ENCODE results near the gene KIAA1671. TPM values are rescaled to one million over a fixed set of nuclear protein-coding genes. Genes with fewer than 3 reads are reported as not detected.

The KIAA1671 gene
- total and polyA plus RNA-seq, 2 of the 4 experiments (the other 2 are of a cell fraction): 0.02 TPM; not detected in 1

DNA sequence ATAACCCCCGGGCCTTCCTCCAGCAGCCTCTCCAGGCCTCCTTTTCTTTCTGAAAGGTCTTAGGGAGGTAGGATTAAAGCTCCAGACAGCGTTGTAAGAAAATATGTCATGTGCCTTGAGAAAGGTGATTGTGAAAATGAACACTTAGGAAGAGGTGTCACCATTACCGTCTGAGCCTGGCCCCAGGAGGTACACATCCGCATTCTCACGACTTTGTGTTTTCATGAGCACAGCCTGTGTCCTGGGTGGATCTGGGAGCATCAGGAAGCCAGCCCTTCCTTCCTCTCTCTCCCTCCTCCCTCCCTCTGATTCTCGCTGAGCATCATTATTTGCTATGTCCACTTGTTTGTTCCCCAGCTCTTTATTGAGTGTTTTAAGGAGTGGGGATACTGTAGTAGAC lies 142.1 kb downstream of the KIAA1671 start:
- WGBS, 2 experiments (ENCODE audit: extremely low coverage in 2 of 2, insufficient read length in 1 of 2): no CpG with 5 or more reads among the region's 6 CpGs
- no peak overlapping the region for H3K56ac ChIP-seq (ENCODE audit: extremely low read depth, insufficient read depth, low read length)
- H4K8ac ChIP-seq (ENCODE audit: low read depth in 2 of 2, low read length in 2 of 2): no peak overlapping the region
- dilution Hi-C loops (cut with HindIII; ENCODE audit: low sequenced_read_pairs, unreplicated experiment) (no loop called here), in situ Hi-C loops (cut with MboI; ENCODE audit: low sequenced_read_pairs) (no loop called here), intact Hi-C loops (cut with micrococcal nuclease) (no loop called here)
- no peak overlapping the region for H3K4ac ChIP-seq (ENCODE audit: low read depth, low read length)
- no peak overlapping the region for H3K18ac ChIP-seq (ENCODE audit: low read depth, low read length)
- H3K9ac ChIP-seq (ENCODE audit: low read depth, low read length): no peak overlapping the region
- no peak overlapping the region for H3K27ac ChIP-seq (ENCODE audit: insufficient read depth, low read length)
- H4K5ac ChIP-seq (ENCODE audit: low read depth, low read length): no peak overlapping the region
- CTCF ChIA-PET: no interaction called here
- no peaks in the 10 kb centered on the region for H4K20me1 ChIP-seq (ENCODE audit: insufficient read depth, low read length)
- H3K14ac ChIP-seq (replicated peaks; ENCODE audit: low read depth, low read length): no peak overlapping the region
- DNase-seq (no peak), ATAC-seq (ENCODE audit: low read depth) (no peak)
- H2BK15ac ChIP-seq (ENCODE audit: low read depth, low read length): no peak overlapping the region
- H3K23ac ChIP-seq (ENCODE audit: low read depth, low read length): no peak overlapping the region
- H2BK5ac ChIP-seq (ENCODE audit: low read depth, low read length, poor library complexity, severe bottlenecking): no peak overlapping the region
- no peak overlapping the region for H2AFZ ChIP-seq (replicated peaks; ENCODE audit: low read length, poor library complexity)
- H2AK5ac ChIP-seq (ENCODE audit: low read depth, low read length): no peak overlapping the region
- TF ChIP-seq BHLHE40 (IDR thresholded peaks at IDR 0.05; ENCODE audit: low read depth, low read length) (no peak), NFE2L2 (IDR thresholded peaks at IDR 0.05; ENCODE audit: low read depth, low read length) (no peak), MXI1 (IDR thresholded peaks at IDR 0.05; ENCODE audit: borderline replicate concordance, low read depth, low read length) (no peak), RCOR1 (IDR thresholded peaks at IDR 0.05; ENCODE audit: insufficient replicate concordance, low read length) (no peak), MAFK (IDR thresholded peaks at IDR 0.05; ENCODE audit: low read depth, low read length) (no peak), RFX5 (IDR thresholded peaks at IDR 0.05; ENCODE audit: low read depth, low read length) (no peak), SMC3 (IDR thresholded peaks at IDR 0.05; ENCODE audit: low read depth, low read length) (no peak), FOS (IDR thresholded peaks at IDR 0.05; ENCODE audit: low read depth, low read length) (no peak), CEBPB (IDR thresholded peaks at IDR 0.05; ENCODE audit: low read depth, low read length) (no peak), RAD21 (IDR thresholded peaks at IDR 0.05; ENCODE audit: low read length) (no peak), MAZ (IDR thresholded peaks at IDR 0.05; ENCODE audit: borderline replicate concordance, low read depth, low read length) (no peak), CHD1 (IDR thresholded peaks at IDR 0.05; ENCODE audit: low read depth, low read length) (no peak), POLR2A (IDR thresholded peaks at IDR 0.05; ENCODE audit: low read depth, low read length) (no peak)
- TF ChIP-seq, protein P1, sequence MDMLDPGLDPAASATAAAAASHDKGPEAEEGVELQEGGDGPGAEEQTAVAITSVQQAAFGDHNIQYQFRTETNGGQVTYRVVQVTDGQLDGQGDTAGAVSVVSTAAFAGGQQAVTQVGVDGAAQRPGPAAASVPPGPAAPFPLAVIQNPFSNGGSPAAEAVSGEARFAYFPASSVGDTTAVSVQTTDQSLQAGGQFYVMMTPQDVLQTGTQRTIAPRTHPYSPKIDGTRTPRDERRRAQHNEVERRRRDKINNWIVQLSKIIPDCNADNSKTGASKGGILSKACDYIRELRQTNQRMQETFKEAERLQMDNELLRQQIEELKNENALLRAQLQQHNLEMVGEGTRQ (IDR thresholded peaks at IDR 0.05; ENCODE audit: low read depth, low read length): no peak
- TF ChIP-seq, protein P2, sequence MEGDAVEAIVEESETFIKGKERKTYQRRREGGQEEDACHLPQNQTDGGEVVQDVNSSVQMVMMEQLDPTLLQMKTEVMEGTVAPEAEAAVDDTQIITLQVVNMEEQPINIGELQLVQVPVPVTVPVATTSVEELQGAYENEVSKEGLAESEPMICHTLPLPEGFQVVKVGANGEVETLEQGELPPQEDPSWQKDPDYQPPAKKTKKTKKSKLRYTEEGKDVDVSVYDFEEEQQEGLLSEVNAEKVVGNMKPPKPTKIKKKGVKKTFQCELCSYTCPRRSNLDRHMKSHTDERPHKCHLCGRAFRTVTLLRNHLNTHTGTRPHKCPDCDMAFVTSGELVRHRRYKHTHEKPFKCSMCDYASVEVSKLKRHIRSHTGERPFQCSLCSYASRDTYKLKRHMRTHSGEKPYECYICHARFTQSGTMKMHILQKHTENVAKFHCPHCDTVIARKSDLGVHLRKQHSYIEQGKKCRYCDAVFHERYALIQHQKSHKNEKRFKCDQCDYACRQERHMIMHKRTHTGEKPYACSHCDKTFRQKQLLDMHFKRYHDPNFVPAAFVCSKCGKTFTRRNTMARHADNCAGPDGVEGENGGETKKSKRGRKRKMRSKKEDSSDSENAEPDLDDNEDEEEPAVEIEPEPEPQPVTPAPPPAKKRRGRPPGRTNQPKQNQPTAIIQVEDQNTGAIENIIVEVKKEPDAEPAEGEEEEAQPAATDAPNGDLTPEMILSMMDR (conservative IDR thresholded peaks at IDR 0.05; ENCODE audit: low read depth, low read length): no peak
- TF ChIP-seq, protein P3, sequence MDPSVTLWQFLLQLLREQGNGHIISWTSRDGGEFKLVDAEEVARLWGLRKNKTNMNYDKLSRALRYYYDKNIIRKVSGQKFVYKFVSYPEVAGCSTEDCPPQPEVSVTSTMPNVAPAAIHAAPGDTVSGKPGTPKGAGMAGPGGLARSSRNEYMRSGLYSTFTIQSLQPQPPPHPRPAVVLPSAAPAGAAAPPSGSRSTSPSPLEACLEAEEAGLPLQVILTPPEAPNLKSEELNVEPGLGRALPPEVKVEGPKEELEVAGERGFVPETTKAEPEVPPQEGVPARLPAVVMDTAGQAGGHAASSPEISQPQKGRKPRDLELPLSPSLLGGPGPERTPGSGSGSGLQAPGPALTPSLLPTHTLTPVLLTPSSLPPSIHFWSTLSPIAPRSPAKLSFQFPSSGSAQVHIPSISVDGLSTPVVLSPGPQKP (IDR thresholded peaks at IDR 0.05; ENCODE audit: borderline replicate concordance, low read depth, low read length): no peak
- H3K79me1 ChIP-seq (ENCODE audit: low read depth in 1 of 2, low read length in 2 of 2): no peaks in the 10 kb centered on the region
- no peaks in the 10 kb centered on the region for H3K4me1 ChIP-seq (ENCODE audit: control insufficient read depth, insufficient read depth, low read length)
- H2BK120ac ChIP-seq (ENCODE audit: low read depth, low read length): no peak overlapping the region
- H3K36me3 ChIP-seq (ENCODE audit: control insufficient read depth, insufficient read depth, low read length): no peaks in the 10 kb centered on the region
- no TSS peak for BruUV-seq (replicated peaks)
- POLR2A ChIA-PET (ENCODE audit: unreplicated experiment): no interaction called here
- H4K91ac ChIP-seq (ENCODE audit: insufficient read depth, low read depth, low read length): no peak overlapping the region
- H3K9me3 ChIP-seq (ENCODE audit: control insufficient read depth, insufficient read depth, low read length): no peaks in the 10 kb centered on the region
- H2AK9ac ChIP-seq (replicated peaks; ENCODE audit: low read depth, low read length, poor library complexity): no peak overlapping the region
- H3K9me1 ChIP-seq (ENCODE audit: insufficient read depth, low read length): no peaks in the 10 kb centered on the region
- H3K4me3 ChIP-seq (ENCODE audit: insufficient read depth, low read depth, low read length): no peak overlapping the region
- no peaks in the 10 kb centered on the region; the same call in 1 of the 2 replicates for H3K27me3 ChIP-seq (ENCODE audit: control insufficient read depth, insufficient read depth, low read length)
- no peak overlapping the region for H2BK20ac ChIP-seq (ENCODE audit: low read depth, low read length)
- no peak overlapping the region for H3K4me2 ChIP-seq (ENCODE audit: low read depth, low read length)
